Neural progenitor cell (in vitro differentiated cells): ENCODE data around the gene MSI2. TPM values are rescaled to one million over a fixed set of nuclear protein-coding genes. Genes with fewer than 3 reads are reported as not detected.

ENCODE experiments used
- DNase-seq: peaks from one replicate; pipeline ENCODE4 v3.0.0-alpha.2; 2016; ENCODE audit warnings: low spot score
- H2AFZ ChIP-seq: fragments of 200-600 bp; sonication (generic); replicated peaks from 2 replicates; pipeline ENCODE4 v1.6.1; 2016; ENCODE audit warnings: antibody characterized with exemption
- H3F3A ChIP-seq: fragments of 200-600 bp; sonication (generic); 2 replicates; pipeline ENCODE4 v1.6.1; 2016; ENCODE audit warnings: antibody characterized with exemption, low read depth
- H3K27ac ChIP-seq: fragments of 200-600 bp; sonication (generic); 2 replicates; pipeline ENCODE4 v1.5.1; 2016; ENCODE audit warnings: mild to moderate bottlenecking
- H3K27me3 ChIP-seq: fragments of 200-600 bp; sonication (generic); 2 replicates; pipeline ENCODE4 v1.6.1; 2016; ENCODE audit warnings: mild to moderate bottlenecking, moderate library complexity
- H3K36me3 ChIP-seq: fragments of 200-600 bp; sonication (generic); 2 replicates; pipeline ENCODE4 v1.5.1; 2016
- H3K4me1 ChIP-seq: fragments of 200-600 bp; sonication (generic); 2 replicates; pipeline ENCODE4 v1.6.1; 2016; ENCODE audit warnings: mixed run types
- H3K4me2 ChIP-seq: fragments of 200-600 bp; sonication (generic); 2 replicates; pipeline ENCODE4 v1.6.1; 2016
- H3K4me3 ChIP-seq: fragments of 200-600 bp; sonication (generic); 2 replicates; pipeline ENCODE4 v1.5.1; 2016
- H3K79me2 ChIP-seq: fragments of 200-600 bp; sonication (generic); 2 replicates; pipeline ENCODE4 v1.6.1; 2016; ENCODE audit warnings: low read depth
- H3K9ac ChIP-seq: fragments of 200-600 bp; sonication (generic); 2 replicates; pipeline ENCODE4 v1.6.1; 2016
- H3K9me3 ChIP-seq: fragments of 200-600 bp; sonication (generic); 2 replicates; pipeline ENCODE4 v1.5.1; 2016; ENCODE audit warnings: low read depth
- H4K20me1 ChIP-seq: fragments of 200-600 bp; sonication (generic); 2 replicates; pipeline ENCODE4 v1.6.1; 2016; ENCODE audit warnings: low read depth
- H3K27ac Mint-ChIP-seq: 3 replicates; pipeline ENCODE4 v1.8.0; 2021; ENCODE audit warnings: mixed read lengths
- H3K27me3 Mint-ChIP-seq: 2 replicates; pipeline ENCODE4 v1.8.0; 2022; ENCODE audit warnings: low read depth, mild to moderate bottlenecking, inconsistent platforms, moderate library complexity, mixed read lengths; ENCODE audit not compliant: insufficient read depth
- H3K36me3 Mint-ChIP-seq: 3 replicates; pipeline ENCODE4 v1.8.0; 2021; ENCODE audit warnings: mixed read lengths
- H3K4me1 Mint-ChIP-seq: 3 replicates; pipeline ENCODE4 v1.8.0; 2021; ENCODE audit warnings: mixed read lengths
- H3K4me3 Mint-ChIP-seq: 3 replicates; pipeline ENCODE4 v1.8.0; 2021; ENCODE audit warnings: mild to moderate bottlenecking, moderate library complexity, mixed read lengths
- H3K9me3 Mint-ChIP-seq: 3 replicates; pipeline ENCODE4 v1.8.0; 2020; ENCODE audit warnings: mixed read lengths
- EZH2 ChIP-seq: fragments of 200-600 bp; sonication (generic); IDR thresholded peaks from 2 replicates; pipeline ENCODE4 v1.6.1; 2017; ENCODE audit warnings: antibody characterized with exemption, mild to moderate bottlenecking, moderate library complexity
- EZH2phosphoT487 ChIP-seq: fragments of 200-600 bp; sonication (generic); IDR thresholded peaks from 2 replicates; pipeline ENCODE4 v1.6.1; 2017; ENCODE audit warnings: antibody characterized with exemption
- total RNA-seq: library from RNA; depleted of rRNA; stranded (reverse); fragments of >200 nt; gene quantifications from 2 replicates; pipeline ENCODE4 v1.2.3, GENCODE V29; 2015; ENCODE audit warnings: low replicate concordance
- TF ChIP-seq, protein P1 (sequence below): fragments of 200-600 bp; sonication (generic); IDR thresholded peaks from 2 replicates; pipeline ENCODE4 v1.5.1; 2017; ENCODE audit warnings: antibody characterized with exemption, mild to moderate bottlenecking

MSI2 gene
- total RNA-seq, 1 donor from 2014 or later, result 96.9 TPM

DNA sequence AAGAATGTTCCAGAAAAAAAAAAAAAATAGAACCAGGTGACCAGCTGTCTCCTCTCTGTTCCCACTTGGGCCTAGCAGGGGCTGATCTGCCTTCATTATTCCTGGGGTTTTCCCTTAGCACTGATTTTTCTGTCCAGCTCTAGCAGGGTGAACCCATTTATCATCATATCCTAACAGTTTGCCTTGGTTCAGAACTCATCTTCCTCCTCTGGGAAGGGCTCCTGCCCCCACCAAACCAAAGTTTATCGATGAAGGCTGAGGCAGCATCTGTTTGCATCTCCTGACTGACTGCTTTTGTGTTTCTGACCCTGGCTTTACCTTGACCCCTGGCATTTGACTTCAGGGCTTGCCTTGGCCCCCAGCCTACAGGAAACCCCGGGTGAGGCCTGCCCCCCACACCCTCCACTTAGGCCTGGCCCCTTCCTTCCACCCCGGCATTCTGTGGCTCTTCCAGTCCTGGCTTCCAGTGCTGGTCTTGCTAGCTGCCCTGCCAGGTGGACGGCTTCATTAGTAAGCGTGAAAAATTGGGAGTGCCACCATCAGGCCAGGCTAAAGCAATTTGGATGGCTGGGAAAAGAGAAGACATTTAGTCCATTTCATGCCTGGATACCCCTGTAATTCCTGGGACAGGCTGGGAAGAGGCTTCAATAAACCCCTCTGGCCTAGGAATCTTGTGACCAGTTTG, 323.9 kb downstream of the MSI2 start:
- DNase-seq, result peak; percentile 38
- no peak overlapping the region for H3K4me3 ChIP-seq
- H3K27ac ChIP-seq, result no peak overlapping the region
- Mint-ChIP-seq H3K27ac (peak overlapping the region; percentile 94), H3K4me1 (peaks cover 76% of the 10 kb centered on the region), H3K27me3 (peaks cover 6% of the 10 kb centered on the region), H3K36me3 (peaks cover 10% of the 10 kb centered on the region), H3K9me3 (no peaks in the 10 kb centered on the region), H3K4me3 (peak overlapping the region; percentile 11)
- peak overlapping the region; percentile 77 for H3K4me2 ChIP-seq
- no peaks in the 10 kb centered on the region for H3K36me3 ChIP-seq
- H3K4me1 ChIP-seq, result peaks cover 63% of the 10 kb centered on the region
- no peak overlapping the region for H3K9ac ChIP-seq
- peaks cover 61% of the 10 kb centered on the region for H3K79me2 ChIP-seq
- H3K9me3 ChIP-seq, result no peaks in the 10 kb centered on the region
- H2AFZ ChIP-seq, result no peak overlapping the region
- peaks cover 37% of the 10 kb centered on the region for H3F3A ChIP-seq
- H3K27me3 ChIP-seq, result no peaks in the 10 kb centered on the region
- TF ChIP-seq EZH2, result no peak
- TF ChIP-seq, protein P1, sequence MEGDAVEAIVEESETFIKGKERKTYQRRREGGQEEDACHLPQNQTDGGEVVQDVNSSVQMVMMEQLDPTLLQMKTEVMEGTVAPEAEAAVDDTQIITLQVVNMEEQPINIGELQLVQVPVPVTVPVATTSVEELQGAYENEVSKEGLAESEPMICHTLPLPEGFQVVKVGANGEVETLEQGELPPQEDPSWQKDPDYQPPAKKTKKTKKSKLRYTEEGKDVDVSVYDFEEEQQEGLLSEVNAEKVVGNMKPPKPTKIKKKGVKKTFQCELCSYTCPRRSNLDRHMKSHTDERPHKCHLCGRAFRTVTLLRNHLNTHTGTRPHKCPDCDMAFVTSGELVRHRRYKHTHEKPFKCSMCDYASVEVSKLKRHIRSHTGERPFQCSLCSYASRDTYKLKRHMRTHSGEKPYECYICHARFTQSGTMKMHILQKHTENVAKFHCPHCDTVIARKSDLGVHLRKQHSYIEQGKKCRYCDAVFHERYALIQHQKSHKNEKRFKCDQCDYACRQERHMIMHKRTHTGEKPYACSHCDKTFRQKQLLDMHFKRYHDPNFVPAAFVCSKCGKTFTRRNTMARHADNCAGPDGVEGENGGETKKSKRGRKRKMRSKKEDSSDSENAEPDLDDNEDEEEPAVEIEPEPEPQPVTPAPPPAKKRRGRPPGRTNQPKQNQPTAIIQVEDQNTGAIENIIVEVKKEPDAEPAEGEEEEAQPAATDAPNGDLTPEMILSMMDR, result no peak
- TF ChIP-seq EZH2phosphoT487, result no peak
- H4K20me1 ChIP-seq, result peaks cover 67% of the 10 kb centered on the region

DNA sequence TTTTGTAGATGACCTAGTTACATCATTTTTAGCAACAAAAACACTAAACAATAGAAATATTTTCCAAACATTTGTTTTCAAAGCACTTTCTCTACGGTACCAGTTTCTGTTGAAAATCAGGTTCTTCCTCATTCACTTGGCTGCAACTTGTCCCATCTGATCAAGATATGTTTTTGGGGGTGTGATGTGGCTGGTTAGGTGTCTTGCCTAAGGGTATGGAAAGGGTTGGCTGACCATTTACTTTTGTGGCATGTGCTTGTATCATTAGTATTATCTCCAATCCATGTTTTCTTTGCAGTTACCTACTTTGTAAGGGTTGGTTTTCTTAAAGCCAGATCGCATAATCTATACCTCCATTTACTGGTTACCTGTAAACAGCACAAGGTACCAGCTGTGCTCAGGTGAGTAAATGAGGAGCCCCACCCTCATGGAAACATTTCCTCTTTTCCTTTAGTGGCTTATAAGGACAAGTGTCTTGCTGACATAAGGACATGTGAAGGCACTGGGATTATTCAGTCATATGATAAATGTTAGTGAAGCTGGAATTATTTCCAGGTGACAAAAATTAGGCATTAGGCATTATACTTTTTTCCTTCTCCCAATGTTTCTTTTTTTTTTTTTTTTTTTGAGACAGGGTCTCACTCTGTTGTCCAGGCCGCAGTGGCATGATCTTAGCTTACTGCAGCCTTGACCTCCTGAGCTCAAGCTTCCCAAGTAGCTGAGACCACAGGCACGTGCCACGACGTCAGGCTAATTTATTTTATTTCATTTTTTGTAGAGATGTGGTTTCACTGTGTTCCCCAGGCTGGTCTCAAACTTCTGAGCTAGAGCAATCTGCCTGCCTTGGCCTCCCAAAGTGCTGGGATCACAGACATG, 326.8 kb downstream of the MSI2 start:
- H3K9me3 Mint-ChIP-seq, result no peaks in the 10 kb centered on the region
- Histone ChIP-seq H3K9me3 (no peaks in the 10 kb centered on the region), H3K27ac (no peak overlapping the region), H3K4me3 (no peak overlapping the region), H3K4me1 (peaks cover 49% of the 10 kb centered on the region), H3K27me3 (no peaks in the 10 kb centered on the region), H3K79me2 (peaks cover 50% of the 10 kb centered on the region), H2AFZ (no peak overlapping the region), H3F3A (peaks cover 14% of the 10 kb centered on the region), H3K9ac (no peak overlapping the region), H3K4me2 (no peak overlapping the region), H4K20me1 (peaks cover 84% of the 10 kb centered on the region), H3K36me3 (no peaks in the 10 kb centered on the region)
- no peak for TF ChIP-seq EZH2
- no peak for TF ChIP-seq EZH2phosphoT487
- TF ChIP-seq, protein P1, result no peak
- H3K27ac Mint-ChIP-seq, result no peak overlapping the region
- H3K36me3 Mint-ChIP-seq, result peaks cover 13% of the 10 kb centered on the region
- no peak for DNase-seq
- H3K4me3 Mint-ChIP-seq, result no peak overlapping the region
- H3K27me3 Mint-ChIP-seq, result peaks cover 4% of the 10 kb centered on the region
- H3K4me1 Mint-ChIP-seq, result peaks cover 77% of the 10 kb centered on the region

DNA sequence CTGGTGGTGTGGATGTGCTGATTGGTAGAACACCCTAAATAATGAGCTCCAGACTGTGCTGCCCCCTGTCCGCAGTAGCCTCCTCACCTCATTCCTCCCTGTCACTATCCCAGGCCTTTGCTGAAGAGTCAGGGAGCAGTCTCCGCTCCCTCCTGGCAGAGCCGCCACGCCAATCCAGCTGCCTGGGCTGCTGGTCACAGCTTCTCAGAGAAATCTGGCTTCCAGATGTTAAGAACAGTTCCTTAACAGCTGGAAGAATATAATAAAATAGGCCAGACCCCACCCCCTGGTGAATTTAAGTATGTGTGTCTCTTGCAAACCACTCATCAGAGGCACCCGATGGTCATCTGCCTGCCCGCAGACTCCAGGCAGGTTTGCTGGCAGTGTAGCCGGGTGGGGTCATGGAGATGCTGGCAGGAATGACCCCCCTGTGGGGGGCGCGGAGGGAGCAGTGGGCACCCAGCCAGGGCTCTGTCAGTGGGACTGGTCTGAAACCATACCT, 327.8 kb downstream of the MSI2 start:
- Mint-ChIP-seq H3K4me3 (no peak overlapping the region), H3K4me1 (peaks cover 77% of the 10 kb centered on the region), H3K27ac (no peak overlapping the region), H3K27me3 (peaks cover 6% of the 10 kb centered on the region), H3K36me3 (peaks cover 13% of the 10 kb centered on the region), H3K9me3 (no peaks in the 10 kb centered on the region)
- H3K36me3 ChIP-seq, result no peaks in the 10 kb centered on the region
- H3K27ac ChIP-seq, result no peak overlapping the region
- H3K79me2 ChIP-seq, result peaks cover 51% of the 10 kb centered on the region
- H2AFZ ChIP-seq, result no peak overlapping the region
- DNase-seq, result no peak
- no peak overlapping the region for H3K4me3 ChIP-seq
- no peaks in the 10 kb centered on the region for H3K9me3 ChIP-seq
- H3K4me2 ChIP-seq, result no peak overlapping the region
- no peaks in the 10 kb centered on the region for H3K27me3 ChIP-seq
- peaks cover 4% of the 10 kb centered on the region for H3F3A ChIP-seq
- no peak overlapping the region for H3K9ac ChIP-seq
- H3K4me1 ChIP-seq, result peaks cover 46% of the 10 kb centered on the region
- H4K20me1 ChIP-seq, result peaks cover 84% of the 10 kb centered on the region
- TF ChIP-seq, protein P1, result peak; percentile 25
- TF ChIP-seq EZH2phosphoT487 (no peak), EZH2 (no peak)
